IPS-NIHi7 (cell line): ENCODE measurements around the gene SYT6.

Experiments
- DNase-seq: peaks from one replicate; pipeline ENCODE4 v3.0.0; 2012; ENCODE audit warnings: mixed read lengths; ENCODE audit errors: extremely low spot score

The SYT6 gene

GRCh38 chr1:114154146-114154962 lies 685 bp upstream of the SYT6 start:
- peak; percentile 61 for DNase-seq

- peak; percentile 59 for DNase-seq
Measured at GRCh38 chr1:114152508-114153260, 985 bp downstream of the SYT6 start.

GRCh38 chr1:114152089-114152507 lies 1.6 kb downstream of the SYT6 start:
- DNase-seq: peak; percentile 32

- DNase-seq: no peak
Measured at GRCh38 chr1:114150016-114150415, 3.7 kb downstream of the SYT6 start.

- DNase-seq: no peak
Measured at GRCh38 chr1:114149211-114149610, 4.5 kb downstream of the SYT6 start.

GRCh38 chr1:114145504-114146151 lies 8.0 kb downstream of the SYT6 start:
- no peak for DNase-seq

GRCh38 chr1:114144016-114144415 lies 9.7 kb downstream of the SYT6 start:
- DNase-seq: no peak

GRCh38 chr1:114139540-114139939 lies 14.1 kb downstream of the SYT6 start:
- no peak for DNase-seq

- DNase-seq: no peak
Measured at GRCh38 chr1:114137497-114137896, 16.2 kb downstream of the SYT6 start.

GRCh38 chr1:114135786-114136185 lies 17.9 kb downstream of the SYT6 start:
- DNase-seq: no peak

GRCh38 chr1:114134518-114134917 lies 19.2 kb downstream of the SYT6 start:
- no peak for DNase-seq

- DNase-seq: no peak
Measured at GRCh38 chr1:114133129-114133528, 20.5 kb downstream of the SYT6 start.

- no peak for DNase-seq
Measured at GRCh38 chr1:114131526-114132220, 22.0 kb downstream of the SYT6 start.

GRCh38 chr1:114130846-114131525 lies 22.7 kb downstream of the SYT6 start:
- DNase-seq: no peak

GRCh38 chr1:114130213-114130612 lies 23.5 kb downstream of the SYT6 start:
- DNase-seq: no peak

- no peak for DNase-seq
Measured at GRCh38 chr1:114128293-114128692, 25.4 kb downstream of the SYT6 start.

- no peak for DNase-seq
Measured at GRCh38 chr1:114126261-114127095, 27.2 kb downstream of the SYT6 start.

- DNase-seq: no peak
Measured at GRCh38 chr1:114124644-114125043, 29.0 kb downstream of the SYT6 start.

GRCh38 chr1:114122941-114123618 lies 30.6 kb downstream of the SYT6 start:
- DNase-seq: peak; percentile 48
